ENCODE results near the gene PLCXD3. TPM values are rescaled to one million over a fixed set of nuclear protein-coding genes. Genes with fewer than 3 reads are reported as not detected.

PLCXD3 gene
- total and polyA plus RNA-seq, 2 of the 8 experiments (the other 6 are each of a cell fraction or from before 2014, with no cell fraction given): 0.03 to 0.07 TPM

DNA sequence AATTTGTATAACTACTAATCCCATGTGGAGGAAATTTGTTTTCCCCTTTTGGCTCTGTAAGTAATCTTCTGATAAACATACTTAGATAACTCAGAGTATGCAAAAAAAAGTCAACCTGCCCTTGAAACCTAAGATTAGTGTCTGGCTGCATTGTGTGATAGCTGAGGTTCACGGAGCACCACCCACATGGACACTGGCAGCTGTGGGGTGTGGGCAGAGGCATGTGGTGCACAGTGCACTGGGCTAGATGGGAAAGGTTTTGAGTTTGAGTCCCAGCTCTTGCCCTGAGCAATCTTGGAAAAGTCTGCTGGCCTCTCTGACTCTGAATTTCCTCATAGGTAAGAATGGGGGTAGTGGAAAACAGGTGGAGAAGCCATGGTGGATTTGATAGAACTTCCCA is 75.1 kb downstream of the PLCXD3 start:
- H3K36me3 ChIP-seq (ENCODE audit: control insufficient read depth in 2 of 4, insufficient read depth in 4 of 4, low read length in 3 of 4): no peaks in the 10 kb centered on the region
- H3K79me1 ChIP-seq (ENCODE audit: low read depth, low read length): no peaks in the 10 kb centered on the region
- no peak overlapping the region for H3K4ac ChIP-seq (replicated peaks; ENCODE audit: insufficient read length, low read depth, low read length)
- no peak overlapping the region for H2BK15ac ChIP-seq (ENCODE audit: low read length)
- ChIA-PET POLR2A (ENCODE audit: partially characterized antibody) (no interaction called here), CTCF (ENCODE audit: partially characterized antibody) (interaction anchor here (1.2 to 2.9 kb wide), 3 partner anchors 13 to 78 kb away, joined by 3 to 19 read pairs (median 12); no protein-coding TSS in a partner anchor)
- H3K27me3 ChIP-seq (replicated peaks in 1 of 4; ENCODE audit: control insufficient read depth in 3 of 4, extremely low read depth in 1 of 4, insufficient read depth in 3 of 4, low read length in 3 of 4): no peaks in the 10 kb centered on the region
- no peak overlapping the region for H2BK5ac ChIP-seq (ENCODE audit: low read depth, low read length)
- no peak overlapping the region for H3K56ac ChIP-seq (replicated peaks; ENCODE audit: insufficient read length, low read depth, low read length)
- no peak for FAIRE-seq
- TF ChIP-seq CBX8 (IDR thresholded peaks at IDR 0.05; ENCODE audit: borderline replicate concordance, low read depth, low read length): no peak
- no peak for TF ChIP-seq POLR2AphosphoS5 (IDR thresholded peaks at IDR 0.05; ENCODE audit: low read depth, low read length)
- TF ChIP-seq RNF2 (IDR thresholded peaks at IDR 0.05; ENCODE audit: borderline replicate concordance, low read depth, low read length, missing control alignments, poor library complexity, severe bottlenecking): no peak
- TF ChIP-seq GTF2F1 (IDR thresholded peaks at IDR 0.05; ENCODE audit: borderline replicate concordance, low read depth, low read length): no peak
- TF ChIP-seq NRF1 (IDR thresholded peaks at IDR 0.05; ENCODE audit: low read depth, low read length): no peak
- H4K20me1 ChIP-seq (replicated peaks in 1 of 2; ENCODE audit: control insufficient read depth in 1 of 2, insufficient read depth in 2 of 2, low read length in 2 of 2): no peaks in the 10 kb centered on the region
- H3K4me1 ChIP-seq (replicated peaks in 1 of 4; ENCODE audit: control insufficient read depth in 3 of 4, insufficient read depth in 4 of 4, low read length in 3 of 4): no peaks in the 10 kb centered on the region
- no peak overlapping the region for H3K27ac ChIP-seq (ENCODE audit: low read depth, low read length)
- H3K18ac ChIP-seq (ENCODE audit: extremely low read depth, low read length): no peak overlapping the region
- WGBS, 2 experiments (ENCODE audit: extremely low coverage in 1 of 2, insufficient coverage in 1 of 2, insufficient read length in 1 of 2, insufficient replicate concordance in 2 of 2, low coverage in 1 of 2, low lambda C conversion rate in 2 of 2, missing lambda C conversion rate in 1 of 2): 100% methylated on average over 1 of the region's 1 CpG; no CpG with 5 or more reads in 1 of the 2 experiments
- no peak overlapping the region for H4K8ac ChIP-seq (ENCODE audit: extremely low read depth, insufficient read depth, low read length)
- H3K9me3 ChIP-seq (ENCODE audit: insufficient read depth in 2 of 2, low read depth in 1 of 2, low read length in 1 of 2): no peaks in the 10 kb centered on the region
- no peak overlapping the region for H3K14ac ChIP-seq (ENCODE audit: insufficient read length)
- no peak overlapping the region for H2AK5ac ChIP-seq (ENCODE audit: low read depth, low read length)
- no peak overlapping the region for H4K5ac ChIP-seq (ENCODE audit: insufficient read length, low read depth, low read length)
- no peak overlapping the region for H3K9ac ChIP-seq (replicated peaks in 1 of 4; ENCODE audit: extremely low read depth in 1 of 4, low read depth in 3 of 4, low read length in 3 of 4)
- no peak overlapping the region for H3K4me2 ChIP-seq (ENCODE audit: insufficient read depth in 1 of 2, low read depth in 2 of 2, low read length in 2 of 2)
- H3K79me2 ChIP-seq (ENCODE audit: control insufficient read depth in 1 of 2, insufficient read depth in 2 of 2, low read length in 2 of 2): no peaks in the 10 kb centered on the region
- H2BK12ac ChIP-seq (ENCODE audit: low read depth, low read length): no peak overlapping the region
- H3K23ac ChIP-seq (ENCODE audit: insufficient read length): no peak overlapping the region
- DNase-seq (ENCODE audit: low read depth in 1 of 2, low spot score in 2 of 2): no peak
- no peak overlapping the region for H4K91ac ChIP-seq (replicated peaks; ENCODE audit: insufficient read length, low read length)
- H2AFZ ChIP-seq (ENCODE audit: low read length): no peak overlapping the region
- no peaks in the 10 kb centered on the region for H3K23me2 ChIP-seq (ENCODE audit: low read depth, low read length)
- no peak overlapping the region for H2BK20ac ChIP-seq (ENCODE audit: low read length)
- H2BK120ac ChIP-seq (replicated peaks; ENCODE audit: low read depth, low read length): no peak overlapping the region
- H3K4me3 ChIP-seq (ENCODE audit: extremely low read depth in 1 of 4, insufficient read depth in 2 of 4, low read depth in 3 of 4, low read length in 4 of 4): no peak overlapping the region
